Posterior cingulate gyrus (tissue), 11 donors: ENCODE measurements around the gene ZMAT5.
A peak's percentile ranks its signal among the peaks of the same experiment; 100 is the strongest.
"Not testable (repeated sequence)": the region's sequence is repeated elsewhere in the genome, so short reads cannot be mapped to it uniquely, and the experiment has no call there.

Source experiments
- DNase-seq, 10 donors: peaks; one replicate each; pipeline versions ENCODE4 v3.0.0 to v3.0.0-alpha.2; 2020 to 2021; ENCODE audit warnings: mixed read lengths in 3 of 10
- intact Hi-C: fragments of 100-400 bp; cut with DNase I; formaldehyde crosslinking; loops from one replicate; pipeline ENCODE4 v1.15.1; 2023

Gene ZMAT5

DNA sequence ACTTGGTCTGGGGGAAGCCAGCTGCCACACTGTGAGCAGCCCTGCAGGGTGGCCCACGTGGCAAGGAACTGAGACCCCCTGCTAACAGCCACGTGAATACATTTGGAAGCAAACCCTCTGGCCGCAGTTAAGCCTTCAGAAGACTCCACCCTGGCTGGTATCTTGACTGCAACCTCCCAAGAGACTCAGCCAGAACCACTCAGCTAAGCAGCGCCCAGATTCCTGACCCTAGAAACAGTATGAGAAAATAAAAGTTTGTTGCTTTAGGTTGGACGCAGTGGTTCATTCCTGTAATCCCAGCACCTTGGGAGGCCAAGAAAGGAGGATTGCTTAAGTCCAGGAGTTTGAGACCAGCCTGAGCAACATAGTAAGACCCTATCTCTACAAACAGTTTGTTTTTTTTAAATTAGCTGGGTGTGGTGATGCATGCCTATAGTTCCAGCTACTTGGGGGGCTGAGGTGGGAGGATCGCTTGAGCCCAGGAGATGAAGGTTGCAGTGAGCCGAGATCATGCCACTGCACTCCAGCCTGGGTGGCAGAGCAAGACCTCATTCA lies 8.7 kb downstream of the ZMAT5 start:
- DNase-seq = no peak
- intact Hi-C loops = no loop called here

DNA sequence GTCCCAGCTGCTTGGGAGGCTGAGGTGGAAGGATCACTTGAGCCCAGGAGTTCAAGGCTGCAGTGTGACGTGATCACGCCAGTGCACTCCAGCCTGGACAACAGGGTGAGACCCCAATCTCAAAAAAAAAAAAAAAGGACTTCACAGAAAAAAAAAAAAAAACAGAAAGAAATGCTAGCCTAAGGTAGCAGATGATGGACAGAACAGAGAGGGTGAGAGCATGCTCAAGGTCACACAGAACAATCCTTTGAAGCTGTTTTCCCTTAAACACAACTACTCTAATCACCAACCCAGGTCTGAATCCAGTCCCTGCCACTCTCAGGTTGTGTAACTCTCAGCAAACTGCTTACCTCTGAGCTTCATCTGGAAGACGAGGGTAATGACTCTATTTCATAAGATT lies 9.7 kb downstream of the ZMAT5 start:
- DNase-seq = no peak
- intact Hi-C loops = no loop called here

DNA sequence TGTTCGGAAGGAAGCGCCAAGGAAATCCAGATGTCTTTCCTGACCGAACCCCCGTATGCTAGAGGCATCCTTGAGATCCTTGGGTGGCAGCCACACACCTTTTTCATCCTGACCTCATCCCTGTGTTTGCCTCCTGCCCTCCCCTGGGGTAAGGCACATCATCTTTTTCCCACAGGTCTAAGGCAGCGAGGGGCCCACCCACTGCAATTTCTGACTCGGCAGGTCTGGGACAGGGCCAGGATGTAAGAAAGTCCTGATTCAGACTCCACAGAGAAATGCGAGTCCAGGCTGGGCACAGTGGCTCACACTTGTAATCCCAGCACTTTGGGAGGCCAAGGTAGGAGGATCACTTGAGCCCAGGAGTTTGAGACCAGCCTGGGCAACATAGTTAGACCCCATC lies 10.5 kb downstream of the ZMAT5 start:
- DNase-seq = no peak
- intact Hi-C loops = no loop called here

DNA sequence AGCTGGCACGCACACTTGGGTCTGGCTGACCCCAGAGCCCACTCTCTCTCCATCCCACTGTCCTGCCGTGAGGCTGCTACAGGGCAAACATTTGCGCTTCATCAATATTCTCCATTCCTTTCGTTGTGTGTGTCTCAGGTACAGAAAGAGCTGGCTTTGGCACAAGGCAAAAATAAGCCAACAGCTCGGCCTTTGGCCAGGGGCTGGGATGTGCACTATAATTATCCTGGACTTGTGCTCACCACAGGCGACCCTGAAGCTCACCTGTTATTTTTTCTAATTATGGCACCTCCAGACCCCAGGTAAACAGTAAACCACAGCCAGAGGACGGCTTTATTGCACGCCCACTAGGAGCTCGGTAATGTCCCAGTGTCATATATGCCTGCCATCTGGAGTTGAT lies 10.9 kb downstream of the ZMAT5 start:
- DNase-seq = no peak
- intact Hi-C loops = no loop called here

DNA sequence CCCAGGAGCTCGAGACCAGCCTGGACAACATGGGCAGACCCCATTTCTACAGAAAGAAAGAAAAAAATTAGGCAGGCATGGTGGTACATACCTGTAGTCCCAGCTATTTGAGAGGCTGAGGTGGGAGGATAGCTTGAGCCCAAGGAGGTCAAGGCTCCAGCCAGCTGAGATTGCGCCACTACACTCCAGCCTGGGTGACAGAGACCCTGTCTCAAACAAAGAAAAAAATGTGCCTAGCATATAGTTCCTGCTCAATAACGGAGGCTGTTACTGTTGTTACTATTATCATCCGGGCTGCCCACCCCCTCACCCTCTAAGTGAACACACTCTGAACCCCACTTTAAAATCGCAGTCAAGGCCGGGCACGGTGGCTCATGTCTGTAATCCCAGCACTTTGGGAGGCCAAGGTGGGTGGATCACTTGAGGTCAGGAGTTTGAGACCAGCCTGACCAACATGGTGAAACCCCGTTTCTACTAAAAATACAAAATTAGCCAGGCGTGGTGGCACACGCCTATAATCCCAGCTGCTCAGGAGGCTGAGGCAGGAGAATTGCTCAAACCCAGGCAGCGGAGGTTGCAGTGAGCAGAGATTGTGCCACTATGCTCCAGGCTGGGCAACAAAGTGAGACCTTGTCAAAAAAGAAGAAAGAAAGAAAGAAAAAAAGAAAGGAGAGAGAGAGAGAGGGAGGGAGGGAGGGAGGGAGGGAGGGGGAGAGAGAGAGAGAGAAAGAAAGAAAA lies 12.0 kb downstream of the ZMAT5 start:
- DNase-seq, intact Hi-C loops: not testable (repeated sequence)

DNA sequence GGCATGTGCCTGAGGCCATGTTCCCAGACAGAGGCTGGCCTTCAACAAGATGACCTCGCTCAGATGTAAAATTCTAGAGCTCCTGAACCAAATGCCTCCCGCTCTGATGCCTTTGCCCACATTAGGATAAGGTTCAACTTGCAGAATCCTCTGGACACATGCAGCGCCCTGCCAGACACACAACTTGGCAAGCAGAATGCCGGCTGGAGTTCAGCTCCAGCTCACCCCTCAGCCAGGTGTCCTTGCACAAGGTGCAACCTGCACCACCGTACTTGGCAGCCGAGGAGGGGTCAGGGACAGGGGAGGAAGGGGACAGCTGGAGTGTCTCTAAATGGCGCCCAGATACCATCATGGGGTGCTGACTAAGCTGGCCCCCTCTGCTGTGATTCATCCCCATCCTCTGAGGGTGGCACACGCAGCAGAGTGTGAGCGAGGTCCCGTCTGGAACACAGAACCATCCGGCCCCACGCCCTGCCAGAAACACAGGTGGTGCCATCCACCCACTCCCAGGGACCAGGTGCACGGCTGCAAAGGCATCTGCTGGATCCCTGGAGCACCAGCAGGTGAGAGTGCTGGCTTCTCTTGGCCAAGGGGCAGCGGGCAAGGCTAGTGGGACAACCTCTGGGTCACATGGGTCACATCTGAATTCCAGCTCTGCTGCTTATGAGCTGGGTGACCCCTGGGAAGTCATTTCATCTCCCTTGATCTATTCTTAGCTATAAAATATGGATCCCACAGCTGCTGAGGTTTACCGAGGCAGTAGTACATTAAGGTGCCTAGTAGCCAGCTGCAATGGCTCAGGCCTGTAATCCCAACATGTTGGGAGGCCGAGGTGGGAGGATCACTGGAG lies 12.8 kb downstream of the ZMAT5 start:
- intact Hi-C loops = no loop called here
- DNase-seq = peak in 2 of 10 donors; percentile 27 to 82

DNA sequence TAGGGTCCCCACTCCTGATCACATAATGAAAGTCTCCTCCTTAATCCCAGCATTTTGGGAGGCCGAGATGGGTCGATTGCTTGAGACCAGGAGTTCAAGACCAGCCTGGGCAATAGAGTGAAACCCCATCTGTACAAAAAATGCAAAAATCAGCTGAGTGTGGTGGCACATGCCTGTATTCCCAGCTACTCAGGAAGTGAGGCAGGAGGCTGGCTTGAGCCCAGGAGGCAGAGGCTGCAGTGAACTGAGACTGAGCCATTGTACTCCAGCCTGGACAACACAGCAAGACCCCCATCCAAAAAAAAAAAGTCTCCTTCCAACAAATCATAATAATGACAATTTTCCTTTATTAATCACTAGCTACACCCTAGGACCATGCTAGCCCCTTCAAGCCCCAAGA lies 15.1 kb downstream of the ZMAT5 start:
- no peak for DNase-seq
- intact Hi-C loops = no loop called here

DNA sequence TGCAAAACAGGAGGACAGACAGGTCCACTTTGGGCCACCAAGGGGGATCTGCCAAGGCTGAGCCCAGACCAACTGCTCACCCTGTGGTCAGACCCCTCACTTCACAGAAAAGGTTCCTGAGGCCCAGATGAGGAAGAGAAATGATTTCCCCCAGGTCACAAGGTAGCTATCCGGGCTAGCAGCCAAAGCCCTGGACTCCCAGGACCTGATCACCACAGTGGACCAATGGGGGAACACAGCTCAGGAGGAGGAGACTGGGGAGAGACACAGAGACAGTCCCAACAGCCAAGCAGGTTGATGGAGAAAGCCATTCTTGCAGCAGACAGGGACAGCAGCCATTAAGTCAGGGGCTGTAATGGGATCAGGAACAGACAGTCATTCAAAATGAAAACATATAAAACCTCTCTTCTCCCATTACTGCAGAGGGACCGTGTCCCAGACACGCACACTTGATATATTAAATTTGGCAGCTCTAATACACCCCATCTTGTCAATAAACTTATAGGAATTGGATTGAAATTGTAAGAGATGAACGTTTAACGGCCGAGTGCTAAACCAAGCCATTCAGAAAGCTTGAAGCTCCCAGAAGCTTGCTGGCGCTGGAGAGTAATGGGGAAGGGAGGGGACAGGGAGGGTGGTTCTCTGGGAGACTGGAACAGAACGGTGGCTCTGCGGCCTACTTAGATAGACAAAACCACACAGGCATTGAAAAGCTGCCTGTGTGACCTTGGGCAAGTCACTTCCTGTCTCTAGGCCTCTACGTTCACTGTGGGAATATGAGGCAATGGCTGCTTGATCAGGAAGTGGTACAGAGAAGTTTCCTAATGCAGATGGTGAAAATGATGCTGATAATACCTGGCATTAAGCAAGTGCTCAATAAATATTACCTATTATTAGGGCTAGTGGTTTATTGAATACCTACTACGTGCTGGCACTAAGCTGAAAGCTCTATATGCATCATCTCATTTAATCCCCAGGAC lies 16.0 kb downstream of the ZMAT5 start:
- DNase-seq = peak in 1 of 10 donors; percentile 21
- intact Hi-C loops = no loop called here

DNA sequence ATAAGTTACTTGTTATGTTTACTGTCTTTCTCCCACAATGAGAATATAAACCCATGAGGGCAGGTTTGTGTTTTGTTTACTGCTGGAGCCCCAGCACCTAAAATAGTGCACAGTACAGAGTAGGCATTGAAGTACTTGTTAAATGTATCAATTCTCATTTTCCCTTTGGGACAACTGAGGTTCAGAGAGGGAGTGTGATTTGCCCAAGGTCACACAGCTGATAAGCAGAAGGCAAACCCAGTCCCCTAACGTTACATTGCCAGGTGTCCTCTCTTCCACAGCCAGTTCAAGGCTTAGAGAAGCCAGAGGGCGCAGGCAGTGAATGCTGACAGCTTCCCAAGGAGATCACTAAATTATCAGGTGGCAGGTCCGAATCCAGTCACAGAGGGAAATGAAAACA lies 16.8 kb downstream of the ZMAT5 start:
- DNase-seq = no peak
- intact Hi-C loops = no loop called here

DNA sequence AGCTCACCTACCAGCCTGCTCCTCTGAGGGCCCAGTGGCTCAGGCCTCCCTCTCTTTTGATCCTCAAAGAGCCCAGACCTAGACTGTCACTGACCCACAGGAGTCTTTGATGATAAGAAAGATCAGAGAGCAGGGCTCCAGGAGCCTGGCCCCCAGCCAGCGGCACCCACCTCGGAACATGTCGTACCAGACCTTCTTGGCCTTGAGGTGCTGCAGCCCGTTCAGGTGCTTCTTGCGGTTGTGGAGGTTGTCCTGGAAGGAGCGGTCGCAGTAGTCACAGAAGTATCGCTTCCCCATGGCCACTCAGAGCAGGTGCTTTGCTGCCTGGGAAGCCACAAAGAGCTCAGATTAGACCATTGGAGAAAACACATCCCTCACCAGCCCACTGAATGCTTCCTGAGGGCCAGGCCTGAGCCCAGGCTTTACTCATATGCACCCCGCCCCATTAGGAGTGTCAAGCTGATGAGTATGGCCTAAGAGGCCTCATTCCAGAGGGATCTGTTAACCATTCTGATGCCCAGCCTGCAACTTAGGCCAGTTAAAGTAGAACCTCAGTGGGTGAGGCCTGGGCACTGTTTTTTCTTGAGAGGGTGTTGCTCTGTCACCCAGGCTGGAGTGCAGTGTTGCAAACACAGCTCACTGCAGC lies 18.4 kb downstream of the ZMAT5 start:
- intact Hi-C loops = no loop called here
- no peak for DNase-seq

DNA sequence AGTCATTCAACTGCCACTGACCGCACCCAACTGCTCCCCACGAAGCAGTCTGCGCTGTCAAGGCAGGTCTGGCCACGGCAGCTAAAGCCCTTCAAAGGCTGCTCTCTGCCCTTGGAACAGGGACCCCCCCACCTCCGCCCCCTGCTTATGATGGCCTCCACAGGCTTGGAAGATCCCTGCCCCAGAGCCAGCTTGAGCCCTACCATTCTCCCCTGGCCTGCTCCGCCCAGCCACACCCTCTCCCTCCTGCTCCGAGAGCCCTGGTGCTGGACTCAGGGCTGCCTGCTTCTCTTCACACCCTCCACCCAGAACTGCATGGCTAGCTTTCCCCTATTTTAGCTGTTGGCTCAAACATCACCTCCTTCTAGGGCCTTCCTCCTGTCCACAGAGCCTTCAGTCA lies 19.0 kb downstream of the ZMAT5 start:
- no peak for DNase-seq
- intact Hi-C loops = no loop called here

DNA sequence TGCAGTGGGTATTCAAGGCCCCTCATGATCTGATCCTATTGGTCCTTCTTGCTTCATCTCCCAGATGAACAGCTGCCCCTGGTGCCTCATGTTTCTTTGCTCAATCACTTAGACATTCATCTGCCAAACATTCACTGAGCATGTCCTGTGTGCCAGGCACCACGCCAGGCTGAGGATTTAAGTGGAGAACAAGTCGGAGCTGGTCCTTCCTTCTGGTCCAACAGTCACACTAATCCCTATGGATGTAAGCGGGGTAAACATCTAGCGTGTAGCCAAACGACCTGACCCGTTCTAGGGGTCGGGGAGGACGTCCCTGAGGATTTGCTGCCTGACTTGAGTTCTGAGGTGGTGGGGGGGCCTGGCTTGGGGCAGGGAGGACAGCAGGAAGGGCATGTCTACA lies 21.9 kb downstream of the ZMAT5 start:
- peak in 1 of 10 donors; percentile 86 for DNase-seq

DNA sequence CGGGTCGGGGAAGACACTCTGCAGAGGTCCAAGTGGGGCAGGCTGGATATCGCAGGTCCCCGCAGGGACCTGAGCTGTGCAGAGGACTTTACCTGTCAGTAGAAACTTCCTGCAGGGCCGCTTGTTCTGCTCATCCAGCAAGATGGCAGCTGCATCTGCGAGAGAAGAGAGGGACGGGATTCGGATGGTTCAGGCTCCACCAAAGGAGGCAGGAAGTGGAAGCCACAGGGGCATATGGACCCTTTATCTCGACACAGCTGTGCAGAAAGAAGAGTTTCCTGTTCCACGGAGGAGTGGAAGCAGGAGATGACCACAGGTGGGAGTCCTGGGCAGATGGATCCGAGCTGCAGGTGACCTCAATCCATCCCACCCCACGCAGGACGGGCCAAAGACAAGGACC lies 24.5 kb downstream of the ZMAT5 start:
- no peak for DNase-seq
- intact Hi-C loops = no loop called here

More for the DNA sequence above, 21.9 kb downstream of the ZMAT5 start:
- intact Hi-C loops = no loop called here

DNA sequence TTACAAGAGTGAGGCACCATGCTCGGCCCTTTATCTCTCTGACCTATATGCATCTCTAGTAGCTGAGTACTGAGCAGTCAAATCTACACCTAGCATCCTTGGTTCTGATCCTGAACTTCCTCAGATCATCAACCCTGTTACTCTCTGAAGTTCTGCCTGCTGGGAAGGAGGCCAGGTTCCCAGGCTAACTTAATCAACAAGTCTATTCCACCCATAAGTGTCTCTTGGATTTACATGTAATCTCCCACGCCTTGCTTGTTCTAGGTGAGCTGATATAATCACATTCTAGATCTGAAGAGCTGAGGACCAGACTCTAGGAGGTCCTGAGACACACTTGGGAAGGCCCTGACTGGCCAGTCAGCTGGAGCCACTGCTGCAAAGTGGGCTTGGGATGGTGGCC lies 24.9 kb downstream of the ZMAT5 start:
- no peak for DNase-seq
- intact Hi-C loops = no loop called here

DNA sequence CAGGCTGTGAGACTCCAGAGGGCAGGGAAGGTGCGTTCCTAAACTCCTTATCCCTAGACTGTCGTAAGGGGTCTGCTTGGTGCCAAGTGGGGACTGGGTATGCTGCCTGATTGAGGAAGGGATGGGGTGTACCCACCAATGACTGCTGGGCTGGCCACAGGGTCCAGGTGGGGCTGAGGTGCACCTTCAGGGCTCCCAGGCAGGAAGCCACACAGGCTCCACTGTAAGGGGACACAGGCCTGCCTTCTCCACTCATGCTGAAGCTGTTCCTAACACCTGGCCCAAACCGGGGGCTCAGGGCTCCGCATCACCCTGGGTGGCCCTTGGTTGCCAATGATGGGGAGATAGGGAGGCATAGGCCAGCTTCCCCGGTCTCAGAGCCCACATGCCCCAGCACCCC lies 26.6 kb downstream of the ZMAT5 start:
- intact Hi-C loops = no loop called here
- no peak for DNase-seq

DNA sequence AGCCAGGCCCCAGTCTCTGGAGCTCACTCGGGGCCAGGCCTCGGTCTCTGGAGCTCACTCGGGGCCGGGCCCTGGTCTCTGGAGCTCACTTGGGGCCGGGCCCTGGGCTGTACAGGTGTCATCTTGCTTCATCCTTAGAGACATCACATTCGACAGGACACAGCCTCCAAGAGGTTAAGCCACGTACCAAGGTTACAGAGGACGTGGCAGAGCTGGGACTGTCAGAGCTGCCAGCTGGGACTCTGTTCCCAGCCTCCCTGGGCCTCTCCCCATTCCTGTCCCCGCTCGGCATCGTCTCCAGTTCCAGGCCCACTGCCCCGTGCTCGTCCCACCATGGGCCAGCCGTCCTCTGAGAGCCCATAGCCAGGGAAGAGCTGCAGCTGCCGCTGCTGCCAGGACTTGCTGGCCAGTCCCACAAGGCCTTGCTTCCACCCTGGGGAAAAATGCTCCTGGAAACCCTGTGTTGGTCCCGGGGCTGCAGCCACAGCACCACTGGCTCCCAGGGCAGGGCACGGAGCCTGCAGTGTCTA lies 27.4 kb downstream of the ZMAT5 start:
- intact Hi-C loops = no loop called here

DNA sequence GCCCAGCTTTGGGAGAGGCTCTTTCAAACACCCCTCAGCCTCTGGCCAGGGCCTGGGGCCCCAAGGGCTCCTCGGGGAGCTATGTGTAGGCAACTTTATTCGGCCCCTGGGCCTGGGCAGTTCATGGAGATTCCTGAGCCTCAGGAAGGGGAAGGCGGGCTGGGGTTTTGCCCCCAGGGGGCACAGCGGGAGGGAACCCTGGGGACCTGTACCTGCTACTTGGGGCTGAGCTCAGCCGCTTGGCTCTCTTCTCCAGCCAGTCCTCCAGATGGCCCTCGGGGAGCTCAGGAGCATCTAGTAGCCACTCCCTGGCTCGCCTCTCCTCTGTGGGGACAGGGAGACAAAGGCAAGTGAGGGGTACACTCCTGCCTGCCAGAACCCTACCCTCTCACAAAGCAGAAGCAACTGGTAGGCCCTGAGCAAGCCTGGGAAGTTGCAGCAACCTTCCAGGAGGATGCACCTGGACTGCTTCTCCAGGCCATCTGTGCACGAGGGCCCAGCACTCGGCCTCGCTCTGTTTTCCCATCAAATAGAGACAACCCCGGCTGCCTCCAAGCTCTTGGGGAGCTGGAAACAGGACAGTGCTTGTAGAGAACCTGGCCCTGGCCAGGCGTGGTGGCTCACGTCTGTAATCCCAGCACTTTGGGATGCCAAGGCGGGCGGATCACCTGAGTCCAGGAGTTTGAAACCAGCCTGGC lies 28.5 kb downstream of the ZMAT5 start:
- intact Hi-C loops = no loop called here
- DNase-seq = no peak

More for the DNA sequence above, 27.4 kb downstream of the ZMAT5 start:
- no peak for DNase-seq

DNA sequence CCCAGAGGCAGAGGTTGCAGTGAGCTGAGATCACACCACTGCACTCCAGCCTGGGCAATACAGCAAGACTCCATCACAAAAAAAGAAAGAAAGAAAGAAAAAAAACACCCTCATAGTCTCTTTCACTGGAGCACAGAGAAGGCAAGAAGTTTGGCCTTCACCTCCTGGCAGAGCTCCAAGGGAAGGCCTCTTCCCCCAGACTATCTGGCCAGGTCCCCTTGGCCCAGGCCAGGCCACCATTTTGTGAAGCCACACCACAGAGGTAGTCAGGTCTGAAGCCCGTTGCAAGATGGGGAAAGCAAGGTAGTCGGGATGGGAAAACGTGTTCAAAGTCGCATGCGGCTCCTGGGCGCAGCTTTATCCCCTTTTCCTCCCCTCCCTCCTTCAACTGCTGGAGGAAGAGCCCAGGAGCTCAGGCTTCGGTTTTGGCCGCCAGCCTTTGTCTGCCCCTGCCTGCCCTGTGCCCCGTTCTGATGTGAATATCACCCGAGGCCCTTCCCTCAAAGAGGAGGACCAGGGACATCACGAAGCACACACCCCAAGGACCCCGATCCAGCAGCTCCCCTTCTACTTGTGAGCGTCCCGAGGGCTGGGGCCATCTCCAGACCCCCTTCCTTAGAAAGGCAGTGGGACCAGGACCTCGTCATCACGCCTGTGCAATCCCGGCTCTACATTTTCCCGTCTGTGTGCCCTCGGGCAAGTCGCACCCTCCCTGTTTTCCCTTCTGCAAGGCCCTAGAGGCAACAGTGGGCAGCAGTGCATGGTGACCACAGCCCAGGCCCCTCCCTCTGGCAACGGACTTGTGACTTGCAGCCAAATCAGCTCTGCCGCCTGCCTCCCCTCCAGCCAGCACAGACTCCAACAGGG lies 29.3 kb downstream of the ZMAT5 start:
- DNase-seq = peak in 1 of 10 donors; percentile 30
- intact Hi-C loops = no loop called here
